Caco-2 (cell line): ENCODE results near the gene FAM47E. TPM values are rescaled to one million over a fixed set of nuclear protein-coding genes. Genes with fewer than 3 reads are reported as not detected.
"Not testable (repeated sequence)": the region's sequence is repeated elsewhere in the genome, so short reads cannot be mapped to it uniquely, and the experiment has no call there.

ENCODE experiments used
- BruUV-seq: library from RNA; stranded (reverse); fragments of 400-500 nt; replicated peaks from 2 replicates; lab custom pipeline; 2021; lab: Mats Ljungman, UMichigan
- CTCF ChIA-PET: fragments of 300-600 bp; sonication (Branson Sonifier 250); formaldehyde crosslinking; loops from one replicate; lab custom pipeline; 2022; ENCODE audit warnings: antibody characterized with exemption; lab: Charles Lee
- POLR2A ChIA-PET: fragments of 300-600 bp; sonication (Branson Sonifier 250); formaldehyde crosslinking; loops from one replicate; lab custom pipeline; 2022; ENCODE audit warnings: antibody characterized with exemption; lab: Charles Lee
- DNase-seq, 2 experiments: peaks; one replicate each; pipeline versions ENCODE4 v3.0.0 to v3.0.0-alpha.2; 2020 to 2022
- H3K27me3 ChIP-seq: replicated peaks from 2 replicates; pipeline ENCODE4 v1.6.0; 2011; ENCODE audit warnings: low read length; ENCODE audit not compliant: control insufficient read depth, insufficient read depth
- H3K36me3 ChIP-seq: 2 replicates; pipeline ENCODE4 v1.5.1; 2011; ENCODE audit warnings: low read length; ENCODE audit not compliant: control insufficient read depth, insufficient read depth
- H3K4me1 ChIP-seq: fragments of 250-450 bp; sonication (Bioruptor Pico); 2 replicates; pipeline ENCODE4 v1.5.1; 2020; ENCODE audit warnings: mild to moderate bottlenecking
- H3K4me3 ChIP-seq: 2 replicates; pipeline ENCODE4 v1.5.1; 2011; ENCODE audit warnings: low read depth, mild to moderate bottlenecking, control low read depth, low read length
- H3K9me3 ChIP-seq: fragments of 250-450 bp; sonication (Bioruptor Pico); 2 replicates; pipeline ENCODE4 v1.5.1; 2020; ENCODE audit warnings: mild to moderate bottlenecking, moderate library complexity
- H3K27ac Mint-ChIP-seq: one replicate; pipeline ENCODE4 v1.8.0; 2022; ENCODE audit warnings: mixed read lengths; ENCODE audit not compliant: unreplicated experiment
- H3K27me3 Mint-ChIP-seq: one replicate; pipeline ENCODE4 v1.8.0; 2022; ENCODE audit warnings: mixed read lengths; ENCODE audit not compliant: insufficient read depth, unreplicated experiment
- H3K36me3 Mint-ChIP-seq: one replicate; pipeline ENCODE4 v1.8.0; 2022; ENCODE audit warnings: mild to moderate bottlenecking, mixed read lengths; ENCODE audit not compliant: insufficient read depth, unreplicated experiment
- H3K4me1 Mint-ChIP-seq: one replicate; pipeline ENCODE4 v1.8.0; 2022; ENCODE audit warnings: low read depth, mixed read lengths; ENCODE audit not compliant: unreplicated experiment
- H3K4me3 Mint-ChIP-seq: one replicate; pipeline ENCODE4 v1.8.0; 2022; ENCODE audit warnings: mild to moderate bottlenecking, moderate library complexity, mixed read lengths; ENCODE audit not compliant: unreplicated experiment
- H3K9me3 Mint-ChIP-seq: one replicate; pipeline ENCODE4 v1.8.0; 2022; ENCODE audit warnings: mixed read lengths; ENCODE audit not compliant: unreplicated experiment
- CTCF ChIP-seq, 2 experiments: fragments of 200-600 bp in 1 of 2; IDR thresholded peaks; 1 replicate in 1 of 2; 2 replicates in 1 of 2; pipeline versions ENCODE4 v1.5.1 to v1.8.0; 2011 to 2022; ENCODE audit warnings: antibody characterized with exemption in 1 of 2, control low read depth in 1 of 2, inconsistent platforms in 1 of 2, low read depth in 1 of 2, low read length in 1 of 2, mild to moderate bottlenecking in 1 of 2, moderate library complexity in 1 of 2; ENCODE audit not compliant: insufficient read depth in 1 of 2, severe bottlenecking in 1 of 2, unreplicated experiment in 1 of 2
- intact Hi-C: fragments of 100-400 bp; cut with micrococcal nuclease; formaldehyde crosslinking; loops from one replicate; pipeline ENCODE4 v1.10.0; 2022; ENCODE audit not compliant: unreplicated experiment
- total RNA-seq: library from RNA; stranded (reverse); gene quantifications from 2 replicates; pipeline ENCODE4 v1.2.3, GENCODE V29; 2022

The FAM47E gene
- total RNA-seq, 1 experiment from 2014 or later, result 6.6 TPM

DNA sequence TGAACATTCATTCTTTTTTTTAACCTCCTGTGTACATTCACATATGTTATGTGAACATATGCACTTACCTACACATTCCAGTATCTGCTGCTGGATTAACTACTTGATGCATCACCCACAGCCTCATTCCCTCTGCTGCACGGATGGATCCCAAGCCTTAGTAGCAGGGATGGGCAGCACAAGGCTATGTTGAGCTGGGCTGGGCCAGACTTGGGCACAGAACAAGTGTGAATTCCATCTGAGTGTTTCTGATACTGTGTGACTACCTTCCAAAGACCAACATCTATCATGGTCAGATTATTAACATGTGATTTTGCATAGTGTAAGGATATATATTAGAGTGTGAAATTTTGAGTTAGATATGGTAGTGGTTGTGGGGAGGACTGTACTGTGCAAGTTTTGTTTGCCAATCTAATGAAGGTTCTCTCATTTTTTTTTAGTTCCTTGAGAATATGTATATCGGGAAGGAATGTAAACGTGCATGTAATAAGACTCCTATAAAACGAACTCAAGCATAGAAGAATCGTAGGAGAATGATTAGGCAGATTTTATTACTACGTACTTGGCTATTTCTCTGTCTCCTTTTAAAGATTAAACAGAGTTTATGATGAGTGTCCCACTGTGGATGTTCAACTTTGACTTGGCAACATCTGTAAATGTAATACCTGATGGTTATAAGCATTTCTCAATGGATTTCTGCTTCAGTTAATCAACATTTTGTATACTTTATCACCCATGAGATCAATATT lies 31.6 kb downstream of the FAM47E start:
- TF ChIP-seq CTCF (IDR thresholded peaks at IDR 0.05; ENCODE audit: insufficient read depth in 1 of 2, low read depth in 1 of 2, low read length in 1 of 2, severe bottlenecking in 1 of 2, unreplicated experiment in 1 of 2), result no peak
- H3K9me3 Mint-ChIP-seq, result peaks cover 15% of the 10 kb centered on the region
- ChIA-PET CTCF (no interaction called here), POLR2A (no interaction called here)
- Histone ChIP-seq H3K4me1 (peaks cover 7% of the 10 kb centered on the region), H3K4me3 (no peak overlapping the region), H3K36me3 (no peaks in the 10 kb centered on the region), H3K9me3 (no peaks in the 10 kb centered on the region), H3K27me3 (no peaks in the 10 kb centered on the region)
- intact Hi-C loops, result no loop called here
- no peak overlapping the region for H3K27ac Mint-ChIP-seq
- H3K4me1 Mint-ChIP-seq, result peaks cover 5% of the 10 kb centered on the region
- no peaks in the 10 kb centered on the region for H3K36me3 Mint-ChIP-seq
- DNase-seq, result no peak
- no peak overlapping the region for H3K4me3 Mint-ChIP-seq
- no TSS peak for BruUV-seq
- H3K27me3 Mint-ChIP-seq, result no peaks in the 10 kb centered on the region

DNA sequence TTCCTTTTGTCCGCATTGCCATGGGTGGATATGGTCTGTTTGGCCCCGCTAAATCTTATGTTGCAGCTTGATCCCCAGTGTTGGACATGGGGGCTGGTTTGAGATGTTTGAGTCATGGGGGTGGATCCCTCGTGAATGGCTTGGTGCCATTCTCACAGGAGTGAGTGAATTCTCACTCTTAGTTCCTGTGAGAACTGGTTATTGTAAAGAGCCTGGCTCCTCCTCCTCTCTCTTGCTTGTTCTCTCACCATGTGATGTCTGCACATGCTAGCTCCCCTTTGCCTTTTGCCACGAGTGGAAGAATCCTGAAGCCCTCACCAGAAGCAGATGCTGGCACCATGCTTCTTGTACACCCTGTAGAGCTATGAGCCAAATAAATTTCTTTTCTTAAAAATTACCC lies 32.4 kb downstream of the FAM47E start:
- CTCF ChIA-PET, result no interaction called here
- Histone ChIP-seq H3K27me3 (no peaks in the 10 kb centered on the region), H3K4me1 (no peaks in the 10 kb centered on the region; the same call in 1 of the 2 replicates), H3K9me3 (no peaks in the 10 kb centered on the region), H3K4me3 (no peak overlapping the region), H3K36me3 (no peaks in the 10 kb centered on the region)
- no peaks in the 10 kb centered on the region for H3K27me3 Mint-ChIP-seq
- H3K4me1 Mint-ChIP-seq, result no peaks in the 10 kb centered on the region
- no peak for TF ChIP-seq CTCF (IDR thresholded peaks at IDR 0.05; ENCODE audit: insufficient read depth in 1 of 2, low read depth in 1 of 2, low read length in 1 of 2, severe bottlenecking in 1 of 2, unreplicated experiment in 1 of 2)
- H3K4me3 Mint-ChIP-seq, result no peak overlapping the region
- no peak for DNase-seq
- BruUV-seq, result no TSS peak
- H3K27ac Mint-ChIP-seq, result no peak overlapping the region
- intact Hi-C loops, result no loop called here
- POLR2A ChIA-PET, result no interaction called here
- no peaks in the 10 kb centered on the region for H3K36me3 Mint-ChIP-seq
- peaks cover 15% of the 10 kb centered on the region for H3K9me3 Mint-ChIP-seq

GRCh38 chr4:76287811-76288210 lies 36.3 kb downstream of the FAM47E start:
- H3K27me3 Mint-ChIP-seq, result not testable (repeated sequence)

More at GRCh38 chr4:76287811-76288210, 36.3 kb downstream of the FAM47E start:
- POLR2A ChIA-PET, H3K4me1 Mint-ChIP-seq, CTCF ChIA-PET, H3K36me3 ChIP-seq, H3K4me3 ChIP-seq, H3K4me3 Mint-ChIP-seq, H3K4me1 ChIP-seq, H3K9me3 ChIP-seq, DNase-seq, BruUV-seq, intact Hi-C loops, H3K36me3 Mint-ChIP-seq, H3K27me3 ChIP-seq, H3K27ac Mint-ChIP-seq: not testable (repeated sequence)
- H3K9me3 Mint-ChIP-seq, result peaks cover 15% of the 10 kb centered on the region
